Keratinocyte (primary cell): ENCODE data around the gene PRKAG2. TPM values are rescaled to one million over a fixed set of nuclear protein-coding genes. Genes with fewer than 3 reads are reported as not detected.

Experiments
- DNase-seq: peaks from one replicate; pipeline ENCODE4 v3.0.0-alpha.2; 2011; ENCODE audit warnings: low read depth, missing footprints, low spot score
- FAIRE-seq: peaks from 2 replicates; lab custom pipeline; 2011; peaks lifted over from hg19 to GRCh38; lab: Jason Lieb, UNC
- H2AFZ ChIP-seq: 2 replicates; pipeline ENCODE4 v1.6.0; 2012; ENCODE audit warnings: low read length, control low read depth, inconsistent platforms; ENCODE audit not compliant: control insufficient read depth
- H3K27ac ChIP-seq: 2 replicates; pipeline ENCODE4 v1.5.1; 2011; ENCODE audit warnings: low read length; ENCODE audit not compliant: control insufficient read depth, insufficient read depth
- H3K27me3 ChIP-seq: 3 replicates; pipeline ENCODE4 v1.6.0; 2011; ENCODE audit warnings: low read length; ENCODE audit not compliant: control insufficient read depth, insufficient read depth; ENCODE audit errors: extremely low read depth
- H3K36me3 ChIP-seq, 2 experiments: 2 replicates in 1 of 2; 3 replicates in 1 of 2; pipeline ENCODE4 v1.5.1; 2011; ENCODE audit warnings: low read length in 2 of 2, mild to moderate bottlenecking in 1 of 2; ENCODE audit not compliant: control insufficient read depth in 2 of 2, insufficient read depth in 2 of 2; ENCODE audit errors: extremely low read depth in 1 of 2
- H3K4me1 ChIP-seq: 3 replicates; pipeline ENCODE4 v1.5.1; 2011; ENCODE audit warnings: low read length; ENCODE audit not compliant: control insufficient read depth, insufficient read depth; ENCODE audit errors: extremely low read depth
- H3K4me2 ChIP-seq: 3 replicates; pipeline ENCODE4 v1.6.0; 2011; ENCODE audit warnings: low read depth, low read length; ENCODE audit not compliant: control insufficient read depth, insufficient read depth; ENCODE audit errors: extremely low read depth
- H3K4me3 ChIP-seq, 3 experiments: fragments of 200-600 bp in 1 of 3; sonication (generic) in 1 of 3; 2 replicates in 2 of 3; 3 replicates in 1 of 3; pipeline ENCODE4 v1.5.1; 2011 to 2016; ENCODE audit warnings: low read length in 3 of 3, mild to moderate bottlenecking in 3 of 3, control low read depth in 2 of 3, inconsistent platforms in 1 of 3, low read depth in 1 of 3, mixed read lengths in 1 of 3, mixed run types in 1 of 3, moderate library complexity in 1 of 3; ENCODE audit not compliant: control insufficient read depth in 2 of 3, insufficient read depth in 2 of 3; ENCODE audit errors: extremely low read depth in 1 of 3
- H3K79me2 ChIP-seq: 2 replicates; pipeline ENCODE4 v1.6.0; 2012; ENCODE audit warnings: low read length; ENCODE audit not compliant: control insufficient read depth, insufficient read depth
- H3K9ac ChIP-seq: 3 replicates; pipeline ENCODE4 v1.6.0; 2011; ENCODE audit warnings: low read length; ENCODE audit not compliant: control insufficient read depth, insufficient read depth; ENCODE audit errors: extremely low read depth
- H3K9me1 ChIP-seq: 3 replicates; pipeline ENCODE4 v1.6.0; 2011; ENCODE audit warnings: low read length; ENCODE audit not compliant: control insufficient read depth, insufficient read depth; ENCODE audit errors: extremely low read depth
- H3K9me3 ChIP-seq: 2 replicates; pipeline ENCODE4 v1.5.1; 2012; ENCODE audit warnings: low read depth, low read length; ENCODE audit not compliant: control insufficient read depth
- H4K20me1 ChIP-seq: 3 replicates; pipeline ENCODE4 v1.6.0; 2011; ENCODE audit warnings: low read length; ENCODE audit not compliant: control insufficient read depth, insufficient read depth; ENCODE audit errors: extremely low read depth
- CTCF ChIP-seq, 3 experiments: IDR thresholded peaks in 1 of 3; conservative IDR thresholded peaks in 1 of 3; optimal IDR thresholded peaks in 1 of 3; 2 replicates in 2 of 3; 3 replicates in 1 of 3; pipeline versions ENCODE3 to v1.5.1; 2011; ENCODE audit warnings: low read length in 3 of 3, mild to moderate bottlenecking in 3 of 3, moderate library complexity in 2 of 3, control low read depth in 1 of 3, inconsistent platforms in 1 of 3; ENCODE audit not compliant: insufficient read depth in 2 of 3; ENCODE audit errors: extremely low read depth in 1 of 3
- EZH2 ChIP-seq: IDR thresholded peaks from one replicate; pipeline ENCODE4 v1.6.1; 2012; ENCODE audit warnings: inconsistent platforms, mild to moderate bottlenecking, low read length, moderate library complexity
- dilution Hi-C: fragments of 300-500 bp; cut with MboI; formaldehyde crosslinking; loops from one replicate; pipeline ENCODE4 v1.7.0; 2020; ENCODE audit warnings: low sequenced_read_pairs; ENCODE audit not compliant: extremely low pct_ligation_motif_present
- polyA plus RNA-seq, 5 experiments: library from polyadenylated mRNA; depleted of rRNA in 3 of 5; stranded (reverse) in 3 of 5; stranded (forward) in 1 of 5; unstranded in 1 of 5; fragments of >200 nt; gene quantifications; 1 replicate in 1 of 5; 2 replicates in 3 of 5; 3 replicates in 1 of 5; pipeline versions ENCODE4 v1.2.1 to v1.2.3, GENCODE V29; 2011 to 2012; ENCODE audit warnings: missing spikeins in 2 of 5, low read depth in 1 of 5, low replicate concordance in 1 of 5

The PRKAG2 gene
- polyA plus RNA-seq, 1 donor (not counting 4 experiments of a cell fraction or from before 2014, with no cell fraction given): 39.5 TPM

GRCh38 chr7:151697515-151697895 lies 179.4 kb downstream of the PRKAG2 start:
- Histone ChIP-seq H3K27me3 (no peaks in the 10 kb centered on the region), H2AFZ (no peak overlapping the region), H3K9ac (no peak overlapping the region), H3K27ac (no peak overlapping the region), H3K36me3 (no peaks in the 10 kb centered on the region), H3K4me3 (no peak overlapping the region), H3K79me2 (no peaks in the 10 kb centered on the region), H3K9me3 (no peaks in the 10 kb centered on the region), H3K4me2 (no peak overlapping the region), H4K20me1 (no peaks in the 10 kb centered on the region), H3K9me1 (no peaks in the 10 kb centered on the region), H3K4me1 (peaks cover 25% of the 10 kb centered on the region)
- no peak for FAIRE-seq
- DNase-seq: no peak
- dilution Hi-C loops: no loop called here
- TF ChIP-seq EZH2 (no peak), CTCF (optimal IDR thresholded peaks at IDR 0.05 in 1 of 3, IDR thresholded peaks at IDR 0.05 in 1 of 3, conservative IDR thresholded peaks at IDR 0.05 in 1 of 3; ENCODE audit: extremely low read depth in 1 of 3, insufficient read depth in 2 of 3, low read length in 3 of 3) (no peak)

GRCh38 chr7:151696721-151697514 lies 180.0 kb downstream of the PRKAG2 start:
- Histone ChIP-seq H3K27ac (peak overlapping the region; percentile 62), H3K9ac (peak overlapping the region; percentile 58), H3K36me3 (no peaks in the 10 kb centered on the region), H3K79me2 (no peaks in the 10 kb centered on the region), H3K9me3 (no peaks in the 10 kb centered on the region), H3K4me1 (peaks cover 25% of the 10 kb centered on the region), H3K9me1 (no peaks in the 10 kb centered on the region), H3K4me3 (peak overlapping the region in 2 of 3 experiments; percentile 30 to 40), H4K20me1 (no peaks in the 10 kb centered on the region), H3K4me2 (peak overlapping the region; percentile 79), H3K27me3 (no peaks in the 10 kb centered on the region), H2AFZ (no peak overlapping the region)
- DNase-seq (peak; percentile 28), FAIRE-seq (peak; percentile 44)
- TF ChIP-seq CTCF (optimal IDR thresholded peaks at IDR 0.05 in 1 of 3, IDR thresholded peaks at IDR 0.05 in 1 of 3, conservative IDR thresholded peaks at IDR 0.05 in 1 of 3; ENCODE audit: extremely low read depth in 1 of 3, insufficient read depth in 2 of 3, low read length in 3 of 3) (no peak), EZH2 (no peak)
- dilution Hi-C loops: no loop called here
